GM10266 (cell line): Measurements from ENCODE around the gene IGLON5.
A peak's percentile ranks its signal among the peaks of the same experiment; 100 is the strongest.

Experiments used
- DNase-seq: peaks from one replicate; pipeline ENCODE4 v3.0.0; 2012; ENCODE audit errors: extremely low spot score
- CTCF ChIP-seq: IDR thresholded peaks from 2 replicates; pipeline ENCODE4 v1.5.1; 2012; ENCODE audit warnings: mild to moderate bottlenecking, low read depth; ENCODE audit not compliant: control insufficient read depth, insufficient read depth; ENCODE audit errors: missing control alignments

Gene IGLON5

GRCh38 chr19:51331193-51331592 is 19.7 kb downstream of the IGLON5 start:
- no peak for DNase-seq
- no peak for TF ChIP-seq CTCF

- TF ChIP-seq CTCF = no peak
- DNase-seq = no peak
These were observed 20.3 kb downstream of the IGLON5 start for GRCh38 chr19:51331716-51332115.

GRCh38 chr19:51333836-51334460 is 22.5 kb downstream of the IGLON5 start:
- no peak for DNase-seq
- no peak for TF ChIP-seq CTCF

- TF ChIP-seq CTCF = no peak
These were observed 25.9 kb downstream of the IGLON5 start for GRCh38 chr19:51337141-51337860.

GRCh38 chr19:51337861-51338562 is 26.6 kb downstream of the IGLON5 start:
- no peak for DNase-seq
- TF ChIP-seq CTCF = no peak

More at GRCh38 chr19:51337141-51337860, 25.9 kb downstream of the IGLON5 start:
- DNase-seq = no peak

GRCh38 chr19:51338563-51339312 is 27.3 kb downstream of the IGLON5 start:
- DNase-seq = peak; percentile 92
- TF ChIP-seq CTCF = peak; percentile 94

GRCh38 chr19:51339313-51339686 is 27.9 kb downstream of the IGLON5 start:
- peak; percentile 47 for DNase-seq
- TF ChIP-seq CTCF = no peak
